Spleen (tissue), 13 donors: Measurements from ENCODE around the gene DUSP9. TPM values are rescaled to one million over a fixed set of nuclear protein-coding genes. Genes with fewer than 3 reads are reported as not detected.

ENCODE experiments used
- DNase-seq: peaks from one replicate; pipeline ENCODE4 v3.0.0-alpha.2; 2020
- H3K27ac ChIP-seq, 8 donors: fragments of 200-600 bp; sonication (generic) in 7 of 8; 1 replicate in 4 of 8; 2 replicates in 4 of 8; pipeline versions ENCODE4 v1.5.0 to v1.8.0; 2016 to 2021; ENCODE audit warnings: inconsistent platforms in 4 of 8, mild to moderate bottlenecking in 4 of 8, moderate library complexity in 1 of 8
- H3K27me3 ChIP-seq, 7 donors: fragments of 200-600 bp; sonication (generic) in 6 of 7; replicated peaks in 1 of 7; 1 replicate in 4 of 7; 2 replicates in 3 of 7; pipeline versions ENCODE4 v1.5.0 to v1.8.0; 2016 to 2021; ENCODE audit warnings: inconsistent platforms in 3 of 7, mild to moderate bottlenecking in 1 of 7
- H3K36me3 ChIP-seq, 6 donors: fragments of 200-600 bp; sonication (generic) in 5 of 6; 1 replicate in 4 of 6; 2 replicates in 2 of 6; pipeline versions ENCODE4 v1.5.0 to v1.8.0; 2016 to 2021; ENCODE audit warnings: inconsistent platforms in 2 of 6
- H3K4me1 ChIP-seq, 6 donors: fragments of 200-600 bp; sonication (generic) in 5 of 6; 1 replicate in 3 of 6; 2 replicates in 3 of 6; pipeline versions ENCODE4 v1.5.0 to v1.8.0; 2016 to 2021; ENCODE audit warnings: inconsistent platforms in 3 of 6
- H3K4me3 ChIP-seq, 8 donors: fragments of 200-600 bp; sonication (generic) in 7 of 8; 1 replicate in 4 of 8; 2 replicates in 4 of 8; pipeline versions ENCODE4 v1.5.0 to v1.8.0; 2016 to 2021; ENCODE audit warnings: inconsistent platforms in 4 of 8, mild to moderate bottlenecking in 4 of 8, moderate library complexity in 2 of 8
- H3K9me3 ChIP-seq, 8 donors: fragments of 200-600 bp; sonication (generic) in 7 of 8; 1 replicate in 4 of 8; 2 replicates in 4 of 8; pipeline versions ENCODE4 v1.5.0 to v1.8.0; 2016 to 2021; ENCODE audit warnings: inconsistent platforms in 4 of 8
- POLR2A ChIP-seq, 3 donors: fragments of 450-650 bp; IDR thresholded peaks; one replicate each; pipeline ENCODE4 v1.5.1; 2017; ENCODE audit warnings: antibody characterized with exemption in 3 of 3, mild to moderate bottlenecking in 1 of 3
- POLR2AphosphoS5 ChIP-seq, 3 donors: sonication (generic); formaldehyde crosslinking; IDR thresholded peaks; one replicate each; pipeline ENCODE4 v1.5.1; 2017; ENCODE audit warnings: antibody characterized with exemption in 3 of 3
- WGBS, 5 donors: extraction: QIAGEN DNeasy Blood & Tissue Kit in 3 of 5; methylation state at CpG; one replicate each; pipeline versions ENCODE4 v1.1.5 to v1.1.7; 2013 to 2018; 5-methylcytosine and 5-hydroxymethylcytosine counted together
- intact Hi-C: fragments of 100-400 bp; cut with DNase I; formaldehyde crosslinking; loops from one replicate; pipeline ENCODE4 v1.15.0; 2023; ENCODE audit warnings: low total_unique reads
- long read RNA-seq, 2 donors: transcript quantifications; one replicate each; lab custom pipeline, GENCODE V29; 2026
- polyA plus RNA-seq, 3 donors: library from polyadenylated mRNA; stranded (reverse); fragments of 200-250 nt; gene quantifications; one replicate each; pipeline ENCODE4 v1.2.1, GENCODE V29; 2013
- total RNA-seq, 7 donors: library from RNA; depleted of rRNA in 3 of 7; stranded (reverse); fragments of >200 nt in 3 of 7; fragmentation: NEBNext Ultra II Directional in 4 of 7; extraction: Animal tissue kit (Norgen Biotek cat#: 25700) in 4 of 7; gene quantifications; one replicate each; pipeline versions ENCODE4 v1.1.0 to v1.2.1, GENCODE V29; 2016 to 2021
- TF ChIP-seq, protein P1 (sequence below), 11 experiments: fragments of 200-600 bp in 7 of 11; fragments of 450-650 bp in 4 of 11; sonication (generic) in 4 of 11; IDR thresholded peaks in 8 of 11; conservative IDR thresholded peaks in 3 of 11; 1 replicate in 7 of 11; 2 replicates in 4 of 11; pipeline versions ENCODE4 v1.4.0 to v1.8.0; 2016 to 2021; ENCODE audit warnings: antibody characterized with exemption in 11 of 11, inconsistent platforms in 4 of 11, mild to moderate bottlenecking in 1 of 11
- donor health status: healthy with polysubstance abuse.
- donor health status: DM: no; HTN: no; CAD: no; lungs with moderate emphysema.
- donor health status: DM: no; HTN: no; CAD: no.
- donor health status: Bipolar disorder and iron deficiency.
- donor health status: healthy.
- donor health status: DM: no; HTN: no; CAD: no.
- donor health status: DM: yes; HTN: yes; CAD: no.

DUSP9 gene, protein sequence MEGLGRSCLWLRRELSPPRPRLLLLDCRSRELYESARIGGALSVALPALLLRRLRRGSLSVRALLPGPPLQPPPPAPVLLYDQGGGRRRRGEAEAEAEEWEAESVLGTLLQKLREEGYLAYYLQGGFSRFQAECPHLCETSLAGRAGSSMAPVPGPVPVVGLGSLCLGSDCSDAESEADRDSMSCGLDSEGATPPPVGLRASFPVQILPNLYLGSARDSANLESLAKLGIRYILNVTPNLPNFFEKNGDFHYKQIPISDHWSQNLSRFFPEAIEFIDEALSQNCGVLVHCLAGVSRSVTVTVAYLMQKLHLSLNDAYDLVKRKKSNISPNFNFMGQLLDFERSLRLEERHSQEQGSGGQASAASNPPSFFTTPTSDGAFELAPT
- under 1 TPM in 1 of 7 donors, not detected in 6; 0.17 TPM for total RNA-seq
- polyA plus RNA-seq = under 1 TPM in 1 of 3 donors, not detected in 2; 0.09 TPM
- long read RNA-seq, donor 1 = 0 reads
- long read RNA-seq, donor 2 = 0 reads

GRCh38 chrX:153646620-153647373 lies at the start of gene DUSP9:
Gene DUSP9 (plus strand): TSS chrX:153647203. CDS start chrX:153647954, 751 bp downstream.
- Histone ChIP-seq H3K9me3 (no peaks in the 10 kb centered on the region), H3K27me3 (peaks cover 0 to 80% (median 71%) of the 10 kb centered on the region in 7 donors), H3K27ac (no peak within 1 kb of the TSS), H3K36me3 (no peaks in the 10 kb centered on the region), H3K4me3 (peak within 1 kb of the TSS in 6 of 8 donors; percentile 6 to 59 (median 17)), H3K4me1 (peaks cover 4 to 42% (median 32%) of the 10 kb centered on the region in 6 donors)
- TF ChIP-seq, protein P1, sequence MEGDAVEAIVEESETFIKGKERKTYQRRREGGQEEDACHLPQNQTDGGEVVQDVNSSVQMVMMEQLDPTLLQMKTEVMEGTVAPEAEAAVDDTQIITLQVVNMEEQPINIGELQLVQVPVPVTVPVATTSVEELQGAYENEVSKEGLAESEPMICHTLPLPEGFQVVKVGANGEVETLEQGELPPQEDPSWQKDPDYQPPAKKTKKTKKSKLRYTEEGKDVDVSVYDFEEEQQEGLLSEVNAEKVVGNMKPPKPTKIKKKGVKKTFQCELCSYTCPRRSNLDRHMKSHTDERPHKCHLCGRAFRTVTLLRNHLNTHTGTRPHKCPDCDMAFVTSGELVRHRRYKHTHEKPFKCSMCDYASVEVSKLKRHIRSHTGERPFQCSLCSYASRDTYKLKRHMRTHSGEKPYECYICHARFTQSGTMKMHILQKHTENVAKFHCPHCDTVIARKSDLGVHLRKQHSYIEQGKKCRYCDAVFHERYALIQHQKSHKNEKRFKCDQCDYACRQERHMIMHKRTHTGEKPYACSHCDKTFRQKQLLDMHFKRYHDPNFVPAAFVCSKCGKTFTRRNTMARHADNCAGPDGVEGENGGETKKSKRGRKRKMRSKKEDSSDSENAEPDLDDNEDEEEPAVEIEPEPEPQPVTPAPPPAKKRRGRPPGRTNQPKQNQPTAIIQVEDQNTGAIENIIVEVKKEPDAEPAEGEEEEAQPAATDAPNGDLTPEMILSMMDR (IDR thresholded peaks at IDR 0.05 in 8 of 11, conservative IDR thresholded peaks at IDR 0.05 in 3 of 11) = no peak
- TF ChIP-seq POLR2A (IDR thresholded peaks at IDR 0.05) = no peak
- TF ChIP-seq POLR2AphosphoS5 (IDR thresholded peaks at IDR 0.05) = no peak
- 3 to 37% (median 23%) methylated on average over 9 to 53 of the region's 53 CpGs for WGBS, 5 donors
- intact Hi-C loops = no loop called here
- peak; percentile 76 for DNase-seq

DNA sequence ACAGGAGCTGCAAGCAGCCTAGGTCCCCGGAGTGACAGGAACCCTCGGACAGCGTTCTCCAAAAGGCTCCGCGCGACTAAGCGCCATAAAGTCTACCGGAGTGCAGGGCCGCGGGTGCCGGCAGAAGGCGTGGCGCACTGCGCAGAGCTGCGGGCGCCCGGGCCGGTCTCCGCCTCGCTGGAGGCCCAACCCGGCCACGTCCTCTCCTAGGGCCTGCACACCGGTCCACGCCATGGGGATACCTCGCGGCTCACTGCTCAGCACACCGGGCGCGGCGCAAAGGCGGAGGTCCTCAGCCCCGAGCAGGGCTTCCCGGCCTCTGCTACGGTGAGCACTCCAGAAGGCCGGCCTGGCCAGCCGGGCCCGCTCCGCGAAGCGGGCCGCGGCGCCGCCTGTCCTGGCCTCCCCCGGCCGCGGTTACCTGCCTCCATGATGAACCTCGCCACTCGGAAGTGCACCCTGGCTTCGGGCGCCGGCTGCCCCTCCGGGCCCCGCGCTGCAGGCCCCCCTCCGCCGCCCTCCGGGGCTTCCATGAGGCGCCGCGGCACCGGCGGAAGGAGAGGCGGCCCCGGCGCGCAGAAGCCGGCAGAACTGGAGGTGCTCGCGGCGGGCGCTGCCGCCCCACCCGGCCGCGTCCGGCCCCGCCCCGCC lies 48.3 kb upstream of the DUSP9 start, which contains the start of gene CCNQ:
CCNQ (minus strand) TSS at position 599 of the 651 bp plus-strand sequence; CDS start at position 533, 66 bp downstream.
- Histone ChIP-seq H3K27me3 (peaks cover 0 to 2% (median 0%) of the 10 kb centered on the region in 7 donors), H3K36me3 (peaks cover 0 to 24% (median 11%) of the 10 kb centered on the region in 6 donors), H3K4me1 (peaks cover 6 to 48% (median 35%) of the 10 kb centered on the region in 6 donors), H3K9me3 (no peaks in the 10 kb centered on the region), H3K27ac (peak within 1 kb of the TSS; percentile 41 to 87 (median 80)), H3K4me3 (peak within 1 kb of the TSS; percentile 59 to 94 (median 76))
- DNase-seq = peak; percentile 87
- WGBS, 5 donors = 0 to 37% (median 15%) methylated on average over 25 to 74 of the region's 79 CpGs; no CpG with 5 or more reads in 1 of the 5 donors
- peak in 1 of 3 donors; percentile 51 for TF ChIP-seq POLR2A (IDR thresholded peaks at IDR 0.05)
- TF ChIP-seq, protein P1 (IDR thresholded peaks at IDR 0.05 in 8 of 11, conservative IDR thresholded peaks at IDR 0.05 in 3 of 11) = no peak
- TF ChIP-seq POLR2AphosphoS5 (IDR thresholded peaks at IDR 0.05) = peak; percentile 51 to 74 (median 73)
- intact Hi-C loops = no loop called here

DNA sequence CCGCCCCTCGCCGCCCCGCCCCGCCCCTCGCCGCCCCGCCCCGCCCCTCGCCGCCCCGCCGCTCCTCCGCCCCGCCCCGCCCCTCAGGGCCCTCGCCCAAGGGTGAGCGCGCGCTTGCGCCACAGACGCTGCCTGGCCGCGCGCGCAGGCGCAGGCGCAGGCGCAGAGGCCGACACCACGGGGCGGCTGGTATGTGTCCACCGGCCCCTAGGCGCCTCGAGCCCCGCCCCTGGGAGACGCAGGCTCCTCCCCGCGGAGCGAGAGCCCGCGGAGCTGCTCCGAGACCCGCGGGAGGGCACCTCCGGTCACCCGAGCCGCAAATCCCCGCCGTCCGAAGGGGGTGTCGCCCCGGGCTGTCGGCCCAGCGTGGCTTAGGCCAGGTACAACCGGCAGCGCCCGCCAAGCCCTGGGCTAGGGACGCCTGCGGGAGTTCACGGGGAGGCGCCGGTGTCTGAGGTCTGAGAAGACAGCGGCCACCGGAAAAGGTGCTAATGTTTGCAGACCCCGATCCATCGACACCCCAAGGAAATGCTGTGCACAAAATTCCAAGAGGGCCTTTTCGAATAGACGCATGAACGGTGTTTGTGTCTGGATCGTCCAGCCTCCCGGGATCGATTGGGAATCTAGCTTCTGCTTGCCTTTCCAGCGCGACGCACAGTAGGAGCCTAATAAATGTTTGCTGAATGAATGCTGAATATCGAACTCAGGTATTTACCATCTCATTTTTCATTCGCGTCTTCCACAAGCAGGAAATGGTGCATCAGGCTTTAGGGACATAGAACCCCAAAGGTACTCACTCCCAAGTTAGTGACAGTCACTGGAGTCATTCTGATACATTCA lies 47.6 kb upstream of the DUSP9 start:
- peak overlapping the region; percentile 39 to 94 (median 55) for H3K4me3 ChIP-seq
- intact Hi-C loops = no loop called here
- DNase-seq = peak; percentile 97
- H3K9me3 ChIP-seq = no peaks in the 10 kb centered on the region
- H3K27me3 ChIP-seq = peaks cover 0 to 2% (median 0%) of the 10 kb centered on the region in 7 donors
- peaks cover 0 to 16% (median 3%) of the 10 kb centered on the region in 6 donors for H3K36me3 ChIP-seq
- TF ChIP-seq POLR2AphosphoS5 (IDR thresholded peaks at IDR 0.05) (peak in 2 of 3 donors; percentile 70 to 78), POLR2A (IDR thresholded peaks at IDR 0.05) (no peak)
- TF ChIP-seq, protein P1 (IDR thresholded peaks at IDR 0.05 in 8 of 11, conservative IDR thresholded peaks at IDR 0.05 in 3 of 11) = peak in 2 of 11 experiments; percentile 6 to 17
- WGBS, 5 donors = 0 to 38% (median 1%) methylated on average over 4 to 63 of the region's 79 CpGs
- peaks cover 6 to 48% (median 35%) of the 10 kb centered on the region in 6 donors for H3K4me1 ChIP-seq
- H3K27ac ChIP-seq = peak overlapping the region in 6 of 8 donors; percentile 63 to 84 (median 79)
